Caco-2 (cell line): ENCODE results near the gene CACNA2D1. TPM values are rescaled to one million over a fixed set of nuclear protein-coding genes. Genes with fewer than 3 reads are reported as not detected.

Experiments
- BruUV-seq: library from RNA; stranded (reverse); fragments of 400-500 nt; replicated peaks from 2 replicates; lab custom pipeline; 2021; lab: Mats Ljungman, UMichigan
- CTCF ChIA-PET: fragments of 300-600 bp; sonication (Branson Sonifier 250); formaldehyde crosslinking; loops from one replicate; lab custom pipeline; 2022; ENCODE audit warnings: antibody characterized with exemption; lab: Charles Lee
- POLR2A ChIA-PET: fragments of 300-600 bp; sonication (Branson Sonifier 250); formaldehyde crosslinking; loops from one replicate; lab custom pipeline; 2022; ENCODE audit warnings: antibody characterized with exemption; lab: Charles Lee
- DNase-seq, 2 experiments: peaks; one replicate each; pipeline versions ENCODE4 v3.0.0 to v3.0.0-alpha.2; 2020 to 2022
- H3K27me3 ChIP-seq: replicated peaks from 2 replicates; pipeline ENCODE4 v1.6.0; 2011; ENCODE audit warnings: low read length; ENCODE audit not compliant: control insufficient read depth, insufficient read depth
- H3K36me3 ChIP-seq: 2 replicates; pipeline ENCODE4 v1.5.1; 2011; ENCODE audit warnings: low read length; ENCODE audit not compliant: control insufficient read depth, insufficient read depth
- H3K4me1 ChIP-seq: fragments of 250-450 bp; sonication (Bioruptor Pico); 2 replicates; pipeline ENCODE4 v1.5.1; 2020; ENCODE audit warnings: mild to moderate bottlenecking
- H3K4me3 ChIP-seq: 2 replicates; pipeline ENCODE4 v1.5.1; 2011; ENCODE audit warnings: low read depth, mild to moderate bottlenecking, control low read depth, low read length
- H3K9me3 ChIP-seq: fragments of 250-450 bp; sonication (Bioruptor Pico); 2 replicates; pipeline ENCODE4 v1.5.1; 2020; ENCODE audit warnings: mild to moderate bottlenecking, moderate library complexity
- H3K27ac Mint-ChIP-seq: one replicate; pipeline ENCODE4 v1.8.0; 2022; ENCODE audit warnings: mixed read lengths; ENCODE audit not compliant: unreplicated experiment
- H3K27me3 Mint-ChIP-seq: one replicate; pipeline ENCODE4 v1.8.0; 2022; ENCODE audit warnings: mixed read lengths; ENCODE audit not compliant: insufficient read depth, unreplicated experiment
- H3K36me3 Mint-ChIP-seq: one replicate; pipeline ENCODE4 v1.8.0; 2022; ENCODE audit warnings: mild to moderate bottlenecking, mixed read lengths; ENCODE audit not compliant: insufficient read depth, unreplicated experiment
- H3K4me1 Mint-ChIP-seq: one replicate; pipeline ENCODE4 v1.8.0; 2022; ENCODE audit warnings: low read depth, mixed read lengths; ENCODE audit not compliant: unreplicated experiment
- H3K4me3 Mint-ChIP-seq: one replicate; pipeline ENCODE4 v1.8.0; 2022; ENCODE audit warnings: mild to moderate bottlenecking, moderate library complexity, mixed read lengths; ENCODE audit not compliant: unreplicated experiment
- H3K9me3 Mint-ChIP-seq: one replicate; pipeline ENCODE4 v1.8.0; 2022; ENCODE audit warnings: mixed read lengths; ENCODE audit not compliant: unreplicated experiment
- intact Hi-C: fragments of 100-400 bp; cut with micrococcal nuclease; formaldehyde crosslinking; loops from one replicate; pipeline ENCODE4 v1.10.0; 2022; ENCODE audit not compliant: unreplicated experiment
- total RNA-seq: library from RNA; stranded (reverse); gene quantifications from 2 replicates; pipeline ENCODE4 v1.2.3, GENCODE V29; 2022
- TF ChIP-seq, protein P1 (sequence below), 2 experiments: fragments of 200-600 bp in 1 of 2; IDR thresholded peaks; 1 replicate in 1 of 2; 2 replicates in 1 of 2; pipeline versions ENCODE4 v1.5.1 to v1.8.0; 2011 to 2022; ENCODE audit warnings: antibody characterized with exemption in 1 of 2, control low read depth in 1 of 2, inconsistent platforms in 1 of 2, low read depth in 1 of 2, low read length in 1 of 2, mild to moderate bottlenecking in 1 of 2, moderate library complexity in 1 of 2; ENCODE audit not compliant: insufficient read depth in 1 of 2, severe bottlenecking in 1 of 2, unreplicated experiment in 1 of 2

CACNA2D1 gene
- total RNA-seq, 1 experiment from 2014 or later, result not detected

DNA sequence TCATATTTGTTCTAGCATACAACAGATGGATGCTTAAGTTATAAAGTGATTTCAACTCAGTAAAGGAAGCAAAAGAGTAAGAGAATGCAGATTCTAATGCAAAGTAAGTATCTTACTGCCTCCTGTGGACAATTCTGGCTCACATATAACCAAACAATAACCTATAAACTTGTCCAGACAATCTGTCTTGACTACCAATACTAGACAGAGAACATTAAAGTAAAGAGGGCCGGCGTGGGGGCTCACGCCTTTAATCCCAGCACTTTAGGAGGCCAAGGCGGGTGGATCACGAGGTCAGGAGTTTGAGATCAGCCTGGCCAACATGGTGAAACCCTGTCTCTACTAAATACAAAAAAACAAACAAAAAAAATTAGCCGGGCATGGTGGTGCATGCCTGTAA is 329.3 kb downstream of the CACNA2D1 start:
- H3K4me1 Mint-ChIP-seq, result no peaks in the 10 kb centered on the region
- ChIA-PET CTCF (no interaction called here), POLR2A (no interaction called here)
- Histone ChIP-seq H3K27me3 (no peaks in the 10 kb centered on the region), H3K9me3 (no peaks in the 10 kb centered on the region), H3K4me3 (no peak overlapping the region), H3K36me3 (no peaks in the 10 kb centered on the region), H3K4me1 (no peaks in the 10 kb centered on the region)
- no peak overlapping the region for H3K27ac Mint-ChIP-seq
- DNase-seq, result no peak
- no peaks in the 10 kb centered on the region for H3K27me3 Mint-ChIP-seq
- no peaks in the 10 kb centered on the region for H3K9me3 Mint-ChIP-seq
- no peak overlapping the region for H3K4me3 Mint-ChIP-seq
- BruUV-seq, result no TSS peak
- H3K36me3 Mint-ChIP-seq, result no peaks in the 10 kb centered on the region
- TF ChIP-seq, protein P1, sequence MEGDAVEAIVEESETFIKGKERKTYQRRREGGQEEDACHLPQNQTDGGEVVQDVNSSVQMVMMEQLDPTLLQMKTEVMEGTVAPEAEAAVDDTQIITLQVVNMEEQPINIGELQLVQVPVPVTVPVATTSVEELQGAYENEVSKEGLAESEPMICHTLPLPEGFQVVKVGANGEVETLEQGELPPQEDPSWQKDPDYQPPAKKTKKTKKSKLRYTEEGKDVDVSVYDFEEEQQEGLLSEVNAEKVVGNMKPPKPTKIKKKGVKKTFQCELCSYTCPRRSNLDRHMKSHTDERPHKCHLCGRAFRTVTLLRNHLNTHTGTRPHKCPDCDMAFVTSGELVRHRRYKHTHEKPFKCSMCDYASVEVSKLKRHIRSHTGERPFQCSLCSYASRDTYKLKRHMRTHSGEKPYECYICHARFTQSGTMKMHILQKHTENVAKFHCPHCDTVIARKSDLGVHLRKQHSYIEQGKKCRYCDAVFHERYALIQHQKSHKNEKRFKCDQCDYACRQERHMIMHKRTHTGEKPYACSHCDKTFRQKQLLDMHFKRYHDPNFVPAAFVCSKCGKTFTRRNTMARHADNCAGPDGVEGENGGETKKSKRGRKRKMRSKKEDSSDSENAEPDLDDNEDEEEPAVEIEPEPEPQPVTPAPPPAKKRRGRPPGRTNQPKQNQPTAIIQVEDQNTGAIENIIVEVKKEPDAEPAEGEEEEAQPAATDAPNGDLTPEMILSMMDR (IDR thresholded peaks at IDR 0.05; ENCODE audit: insufficient read depth in 1 of 2, low read depth in 1 of 2, low read length in 1 of 2, severe bottlenecking in 1 of 2, unreplicated experiment in 1 of 2), result no peak
- intact Hi-C loops, result no loop called here

DNA sequence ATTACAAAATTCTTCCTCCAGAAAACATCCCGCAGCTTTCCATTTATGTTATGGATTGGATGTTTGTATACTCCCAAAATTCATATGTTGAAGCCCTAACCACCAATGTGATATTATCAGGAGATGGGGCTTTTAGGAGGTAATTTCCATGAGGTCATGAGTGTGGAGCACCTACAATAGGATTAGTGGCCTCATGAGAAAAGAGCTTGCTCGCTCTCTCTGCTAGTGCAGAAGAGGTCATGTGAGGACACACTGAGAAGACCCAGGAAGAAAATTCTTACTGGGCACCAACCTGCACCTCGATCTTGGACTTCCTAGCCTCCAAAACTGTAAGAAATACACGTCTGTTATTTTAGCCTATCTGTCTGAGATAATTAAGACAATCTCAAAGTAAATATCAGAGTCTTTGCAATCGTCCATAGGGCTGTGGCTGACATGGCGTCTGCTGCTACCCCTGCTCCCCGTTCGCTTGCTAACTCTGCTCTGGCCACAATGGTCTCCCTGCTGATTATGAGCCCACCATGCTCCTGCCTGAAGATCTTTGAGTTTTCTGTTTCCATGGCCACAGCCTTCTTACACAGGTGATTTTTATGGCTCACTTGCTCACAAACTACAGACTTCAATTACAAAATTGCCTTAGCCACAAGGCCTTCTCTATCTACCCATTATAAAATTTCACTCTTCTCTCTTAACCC is 333.3 kb downstream of the CACNA2D1 start:
- Histone ChIP-seq H3K4me1 (no peaks in the 10 kb centered on the region), H3K9me3 (no peaks in the 10 kb centered on the region), H3K27me3 (no peaks in the 10 kb centered on the region), H3K36me3 (no peaks in the 10 kb centered on the region), H3K4me3 (no peak overlapping the region)
- CTCF ChIA-PET, result no interaction called here
- TF ChIP-seq, protein P1 (IDR thresholded peaks at IDR 0.05; ENCODE audit: insufficient read depth in 1 of 2, low read depth in 1 of 2, low read length in 1 of 2, severe bottlenecking in 1 of 2, unreplicated experiment in 1 of 2), result no peak
- Mint-ChIP-seq H3K4me1 (no peaks in the 10 kb centered on the region), H3K27me3 (no peaks in the 10 kb centered on the region), H3K9me3 (no peaks in the 10 kb centered on the region), H3K36me3 (no peaks in the 10 kb centered on the region), H3K27ac (no peak overlapping the region), H3K4me3 (no peak overlapping the region)
- DNase-seq, result no peak
- BruUV-seq, result no TSS peak
- POLR2A ChIA-PET, result no interaction called here
- intact Hi-C loops, result no loop called here

GRCh38 chr7:82109288-82109687 is 334.3 kb downstream of the CACNA2D1 start:
- Histone ChIP-seq H3K4me3 (no peak overlapping the region), H3K9me3 (no peaks in the 10 kb centered on the region), H3K4me1 (no peaks in the 10 kb centered on the region), H3K36me3 (no peaks in the 10 kb centered on the region), H3K27me3 (no peaks in the 10 kb centered on the region)
- Mint-ChIP-seq H3K4me1 (no peaks in the 10 kb centered on the region), H3K36me3 (no peaks in the 10 kb centered on the region), H3K27me3 (no peaks in the 10 kb centered on the region), H3K9me3 (no peaks in the 10 kb centered on the region), H3K4me3 (no peak overlapping the region), H3K27ac (no peak overlapping the region)
- ChIA-PET CTCF (no interaction called here), POLR2A (no interaction called here)
- DNase-seq, result no peak
- intact Hi-C loops, result no loop called here
- no TSS peak for BruUV-seq
- TF ChIP-seq, protein P1 (IDR thresholded peaks at IDR 0.05; ENCODE audit: insufficient read depth in 1 of 2, low read depth in 1 of 2, low read length in 1 of 2, severe bottlenecking in 1 of 2, unreplicated experiment in 1 of 2), result no peak
